HG02588 (cell line): Measurements from ENCODE around the gene MSLN.

ENCODE experiments used
- ATAC-seq: cut with Tn5 transposase; IDR thresholded peaks from one replicate; pipeline ENCODE4 v1.9.1; 2021; ENCODE audit warnings: mild to moderate bottlenecking, moderate library complexity; ENCODE audit not compliant: unreplicated experiment

MSLN gene

GRCh38 chr16:722835-723633, 37.5 kb upstream of the MSLN start:
- ATAC-seq: no peak

GRCh38 chr16:723695-724094, 36.8 kb upstream of the MSLN start:
- ATAC-seq: no peak

DNA sequence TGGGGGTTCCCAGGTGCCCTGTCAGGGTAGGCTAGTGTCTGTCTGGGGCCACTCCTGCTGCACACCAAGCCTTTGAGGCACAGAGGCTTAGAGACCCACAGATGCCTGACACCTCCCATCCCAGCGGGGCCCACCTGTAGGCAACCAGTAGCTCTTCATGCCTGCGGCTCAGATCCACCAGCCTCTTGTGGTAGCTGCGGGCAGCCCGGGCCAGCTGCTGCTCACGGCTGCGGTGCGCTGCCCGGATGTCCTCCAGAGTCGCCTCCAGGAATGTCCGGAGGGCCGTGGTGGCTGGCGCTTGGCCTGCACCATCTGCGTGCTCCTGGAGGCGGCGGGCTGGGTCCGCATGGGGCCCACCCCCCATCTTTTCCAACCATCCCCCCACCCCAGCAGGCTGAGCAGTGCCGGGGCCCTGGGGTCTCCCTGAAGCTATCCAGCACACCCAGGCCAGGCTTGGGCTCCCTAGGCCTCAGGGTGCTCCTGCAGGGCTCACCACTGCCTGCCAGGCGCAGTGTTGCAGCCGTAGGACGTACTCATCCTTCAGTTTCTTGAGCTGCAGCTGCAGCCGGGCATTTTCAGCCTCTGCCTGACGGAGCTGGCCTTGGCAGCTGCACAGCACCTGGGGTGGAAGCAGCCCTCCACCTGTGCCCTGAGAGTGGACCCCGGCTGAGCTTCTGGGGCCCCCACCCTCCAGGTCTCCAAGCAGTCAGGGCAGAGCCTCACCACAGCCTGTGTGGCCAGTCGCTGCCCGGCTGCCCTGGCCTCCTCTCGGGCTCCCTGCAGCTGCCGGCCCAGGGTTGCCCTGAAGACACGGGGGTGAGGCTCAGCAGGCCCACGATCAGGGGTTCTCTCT, 36.1 kb upstream of the MSLN start:
- ATAC-seq: no peak

GRCh38 chr16:725041-725376, 35.5 kb upstream of the MSLN start:
- no peak for ATAC-seq

DNA sequence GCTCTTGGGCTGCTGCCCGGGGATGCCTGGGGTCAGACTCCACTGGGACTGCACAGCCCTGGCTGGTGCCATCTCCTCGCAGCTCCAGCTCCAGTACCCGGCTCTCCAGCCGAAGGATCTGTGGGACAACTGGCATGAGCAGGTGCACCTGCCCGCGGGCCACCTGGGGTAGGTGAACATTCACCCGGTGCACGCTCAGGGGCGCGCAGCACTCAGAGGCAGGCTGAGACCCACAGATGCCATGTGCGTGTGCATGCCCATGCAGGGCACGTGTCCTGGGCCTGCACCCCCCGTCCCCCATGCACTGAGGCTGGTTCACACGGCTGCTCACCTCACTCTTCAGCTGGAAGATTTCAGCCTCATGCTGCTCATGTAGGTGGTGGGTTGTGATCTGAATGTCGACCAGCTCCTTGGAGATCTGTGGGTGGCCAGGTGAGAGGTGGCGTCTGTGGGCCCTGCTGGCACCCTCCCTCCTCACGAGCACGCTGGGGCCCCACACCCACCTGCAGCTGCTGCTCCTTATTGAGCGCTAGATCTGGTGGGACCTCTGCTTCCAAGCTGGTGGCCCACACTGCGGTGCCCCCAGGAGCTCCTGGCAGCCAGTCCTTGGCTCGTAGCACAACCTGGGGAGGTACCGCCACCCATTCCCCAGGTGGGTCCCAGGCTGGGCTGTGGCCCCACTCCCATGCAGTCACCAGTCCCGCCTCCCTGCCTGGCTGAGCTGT, 34.9 kb upstream of the MSLN start:
- ATAC-seq: no peak

DNA sequence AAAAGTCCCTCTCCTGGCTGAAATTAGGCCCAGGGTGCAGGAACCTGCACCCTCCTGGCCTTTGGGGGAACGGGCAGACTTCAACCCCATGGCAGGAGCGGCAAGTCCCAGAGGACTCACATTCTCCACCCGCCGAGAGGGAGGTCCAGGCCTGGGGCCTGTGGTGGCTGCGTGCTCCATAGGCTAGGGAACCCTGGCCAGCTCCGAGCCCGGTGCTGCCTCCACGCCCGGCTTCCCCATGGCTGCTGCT, 34.4 kb upstream of the MSLN start:
- ATAC-seq: no peak

- no peak for ATAC-seq
Observed at GRCh38 chr16:726438-727290, 33.9 kb upstream of the MSLN start, which contains the start of the genes CCDC78 and HAGHL. CCDC78 (minus strand) TSS chr16:726443; CDS start chr16:726367, 76 bp downstream. HAGHL (plus strand) TSS chr16:727106; CDS start chr16:727510, 404 bp downstream.

DNA sequence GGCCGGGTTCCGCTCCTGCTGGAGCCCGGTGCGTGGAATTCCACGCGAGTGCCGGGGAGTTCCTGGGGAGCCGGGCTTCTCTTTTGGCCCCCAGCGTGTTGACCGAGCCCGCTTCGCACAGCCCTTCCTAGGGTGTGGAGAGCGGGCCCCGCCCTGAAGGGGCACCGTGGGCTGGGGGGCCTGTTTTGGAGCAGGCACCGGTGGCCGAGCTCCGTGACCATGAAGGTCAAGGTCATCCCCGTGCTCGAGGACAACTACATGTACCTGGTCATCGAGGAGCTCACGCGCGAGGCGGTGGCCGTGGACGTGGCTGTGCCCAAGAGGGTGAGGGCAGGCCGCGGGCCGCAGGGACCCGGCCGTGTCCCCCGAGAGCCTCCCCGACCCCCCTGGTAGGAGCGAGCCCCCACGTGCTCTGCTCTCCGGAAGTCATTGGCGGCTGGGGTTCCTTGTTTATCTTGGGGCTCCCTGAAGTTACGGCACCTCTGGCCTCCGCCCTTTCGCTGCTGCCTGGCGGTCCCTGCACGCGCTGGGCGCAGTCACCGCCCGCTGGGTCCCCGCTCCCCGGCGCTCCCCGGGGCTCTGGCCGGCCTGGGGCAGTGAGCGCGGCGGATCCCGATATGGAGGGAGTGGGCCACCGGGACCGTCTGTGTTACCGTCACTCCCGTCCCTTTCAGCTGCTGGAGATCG, 33.1 kb upstream of the MSLN start:
- no peak for ATAC-seq

GRCh38 chr16:728131-728889, 32.2 kb upstream of the MSLN start:
- ATAC-seq: no peak

GRCh38 chr16:728890-729744, 31.4 kb upstream of the MSLN start:
- ATAC-seq: no peak

DNA sequence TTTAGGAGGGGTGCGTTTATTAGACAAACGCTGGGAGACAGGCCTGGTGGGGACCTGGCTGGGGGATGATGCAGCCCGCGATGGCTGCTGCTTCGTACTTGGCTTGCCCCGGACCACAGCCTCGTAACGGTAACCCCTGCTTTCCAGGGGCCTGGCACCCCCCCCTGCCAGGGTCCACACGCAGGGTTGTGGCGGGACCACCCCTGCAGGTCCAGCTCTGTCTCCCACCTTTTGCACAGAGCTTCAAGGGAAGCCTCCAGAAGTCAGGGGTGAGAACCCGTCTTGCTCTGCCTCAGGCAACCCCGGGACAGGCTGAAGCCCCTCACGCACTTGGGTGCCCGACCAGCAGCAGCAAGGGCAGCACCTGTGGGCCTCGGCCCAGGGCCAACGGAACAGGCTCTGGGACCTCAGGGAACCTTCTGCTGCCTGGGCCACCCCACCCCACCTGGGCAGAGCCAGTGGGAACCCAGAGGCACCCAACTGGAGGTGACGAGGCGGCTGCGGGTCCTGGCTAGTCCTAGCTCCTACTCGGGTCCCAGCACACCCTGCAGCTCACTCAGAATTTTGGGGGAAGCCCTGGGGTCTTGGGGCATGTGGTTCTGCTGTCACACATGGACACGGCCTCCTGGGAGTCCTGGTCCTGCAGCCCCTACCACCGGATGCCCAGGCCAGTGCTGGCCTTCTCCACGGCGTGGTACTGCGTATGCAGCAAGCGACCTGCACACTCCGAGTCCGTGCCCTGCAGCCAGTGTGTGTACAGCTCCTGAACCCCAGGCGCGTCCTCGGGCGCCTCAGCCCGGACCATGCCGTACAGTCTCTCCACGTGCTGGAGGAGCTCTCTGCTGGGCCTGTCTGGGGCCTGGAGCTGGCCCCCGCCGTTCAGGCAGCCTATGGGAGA, 30.5 kb upstream of the MSLN start:
- ATAC-seq: no peak

- no peak for ATAC-seq
Observed at GRCh38 chr16:730666-731509, 29.6 kb upstream of the MSLN start.

DNA sequence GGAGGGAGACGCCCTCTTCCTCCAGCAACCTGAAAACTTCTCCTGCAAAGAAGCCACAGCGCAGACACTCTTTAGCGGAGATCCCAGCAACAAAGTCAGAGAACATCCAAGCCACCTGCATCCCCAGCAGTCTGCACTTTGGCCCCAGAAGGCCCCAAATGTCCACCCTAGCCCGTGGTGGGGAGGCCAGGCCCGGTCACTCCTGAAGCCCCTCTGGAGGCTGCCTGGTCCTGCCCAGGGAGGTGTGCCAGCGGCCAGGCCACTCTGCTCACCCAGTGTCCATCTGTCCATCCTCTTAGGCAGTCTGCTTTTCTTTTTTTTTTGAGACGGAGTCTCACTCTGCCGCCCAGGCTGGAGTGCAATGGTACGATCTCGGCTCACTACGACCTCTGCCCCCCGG, 28.2 kb upstream of the MSLN start:
- no peak for ATAC-seq

- ATAC-seq: no peak
Observed at GRCh38 chr16:732936-733335, 27.6 kb upstream of the MSLN start.

DNA sequence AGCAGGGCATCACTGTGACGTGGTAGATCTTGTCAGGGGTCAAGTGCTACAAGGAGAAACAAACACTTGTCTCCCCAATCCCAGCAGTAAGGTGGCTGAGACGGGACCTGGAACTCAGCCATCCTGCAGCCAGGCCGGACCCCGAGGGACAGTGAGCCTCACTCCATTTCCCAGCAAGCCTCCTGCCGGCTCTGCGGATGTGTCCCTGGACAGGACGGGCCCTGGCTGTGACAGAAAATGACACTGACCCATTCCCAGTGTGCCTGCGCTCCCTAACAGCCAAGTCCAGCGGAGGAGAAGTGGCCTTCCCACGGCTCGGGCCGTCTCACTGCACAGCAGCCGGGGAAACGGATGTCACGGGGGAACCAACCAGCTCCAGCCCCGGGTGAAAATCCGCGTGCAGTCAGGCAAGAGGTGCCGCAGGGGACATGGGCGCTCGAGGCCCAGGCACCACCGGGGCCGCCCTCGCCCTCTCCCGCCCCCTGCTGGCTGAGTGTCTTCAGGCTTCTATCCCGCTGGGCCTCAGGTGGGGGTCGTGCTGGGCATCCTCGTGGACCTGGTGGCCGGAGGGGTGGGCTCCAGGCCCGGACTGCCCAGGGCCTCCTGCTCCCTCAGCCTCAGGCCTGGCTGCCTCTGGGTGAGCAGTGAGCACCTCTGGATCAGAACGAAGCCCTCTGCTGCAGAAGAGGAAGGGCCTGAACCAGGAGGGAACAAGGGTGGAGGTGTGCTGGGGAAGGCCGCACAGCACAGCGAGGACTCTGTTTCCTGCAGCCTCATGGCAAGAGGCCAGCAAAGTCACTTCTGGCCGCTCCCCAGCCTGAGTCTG, 26.9 kb upstream of the MSLN start:
- ATAC-seq: no peak
